Mucosa of descending colon (tissue), 3 donors: Measurements from ENCODE around the gene NCMAP. TPM values are rescaled to one million over a fixed set of nuclear protein-coding genes. Genes with fewer than 3 reads are reported as not detected.

Source experiments
- ATAC-seq: fragments of 200-7000 bp; cut with Tn5 transposase; one replicate; pipeline ENCODE4 v1.9.1; 2020; ENCODE audit warnings: mild to moderate bottlenecking, moderate library complexity
- DNase-seq, 3 donors: peaks; one replicate each; pipeline ENCODE4 v3.0.0-alpha.2; 2020
- H3K36me3 ChIP-seq: fragments of 200-600 bp; one replicate; pipeline ENCODE4 v1.8.0; 2021; ENCODE audit warnings: low read depth, mild to moderate bottlenecking
- H3K4me1 ChIP-seq: fragments of 200-600 bp; one replicate; pipeline ENCODE4 v1.8.0; 2021; ENCODE audit warnings: low read depth, mild to moderate bottlenecking
- H3K4me3 ChIP-seq: fragments of 200-600 bp; one replicate; pipeline ENCODE4 v1.8.0; 2021; ENCODE audit warnings: mild to moderate bottlenecking
- H3K9me3 ChIP-seq: fragments of 200-600 bp; one replicate; pipeline ENCODE4 v1.8.0; 2021; ENCODE audit warnings: mild to moderate bottlenecking
- CTCF ChIP-seq: fragments of 200-600 bp; IDR thresholded peaks from one replicate; pipeline ENCODE4 v1.8.0; 2022; ENCODE audit warnings: antibody characterized with exemption, mild to moderate bottlenecking
- intact Hi-C, 2 donors: fragments of 100-400 bp; cut with DNase I in 1 of 2; cut with micrococcal nuclease in 1 of 2; formaldehyde crosslinking; loops; one replicate each; pipeline versions ENCODE4 v1.11.0 to v1.11.1; 2022; cut with DNase I, micrococcal nuclease
- total RNA-seq, 3 donors: library from RNA; stranded (reverse); fragmentation: NEBNext Ultra II Directional in 2 of 3; extraction: Animal tissue kit (Norgen Biotek cat#: 25700) in 2 of 3; gene quantifications; one replicate each; pipeline versions ENCODE4 v1.2.1 to v1.2.4, GENCODE V29; 2021 to 2023
- donor health status: DM: no; HTN: no; CAD: no; lungs with moderate emphysema.
- donor health status: DM: no; HTN: no; CAD: no.
- donor health status: DM: no; HTN: yes; CAD: no.

NCMAP gene
- total RNA-seq, 3 donors from 2014 or later, result 0.60 to 1.9 (median 1.9) TPM

GRCh38 chr1:24642481-24643362 is 86.8 kb downstream of the NCMAP start, which contains the start of gene SRRM1:
Gene SRRM1 (plus strand): TSS chr1:24643302. CDS start chr1:24643327, 25 bp downstream.
- DNase-seq (peak; percentile 98 to 100 (median 98)), ATAC-seq (peak; percentile 94)
- Histone ChIP-seq H3K36me3 (peaks cover under 1% of the 10 kb centered on the region), H3K4me3 (peak within 1 kb of the TSS; percentile 88), H3K9me3 (no peaks in the 10 kb centered on the region), H3K4me1 (peaks cover 22% of the 10 kb centered on the region)
- no peak for TF ChIP-seq CTCF
- intact Hi-C loops, result no loop called here

- H3K4me1 ChIP-seq, result peaks cover 22% of the 10 kb centered on the region
- DNase-seq (peak in 2 of 3 donors; percentile 49 to 75), ATAC-seq (peak; percentile 18)
- no peaks in the 10 kb centered on the region for H3K9me3 ChIP-seq
- H3K36me3 ChIP-seq, result peaks cover 6% of the 10 kb centered on the region
- no peak for TF ChIP-seq CTCF
- intact Hi-C loops, result no loop called here
- peak overlapping the region; percentile 88 for H3K4me3 ChIP-seq
These were observed 87.6 kb downstream of the NCMAP start for GRCh38 chr1:24643363-24644099.

- intact Hi-C loops, result no loop called here
- no peak for ATAC-seq
- Histone ChIP-seq H3K4me3 (peak overlapping the region; percentile 88), H3K4me1 (peaks cover 22% of the 10 kb centered on the region), H3K9me3 (no peaks in the 10 kb centered on the region), H3K36me3 (peaks cover 6% of the 10 kb centered on the region)
- no peak for DNase-seq
- no peak for TF ChIP-seq CTCF
These were observed 88.2 kb downstream of the NCMAP start for GRCh38 chr1:24644100-24644384.

- Histone ChIP-seq H3K36me3 (peaks cover 24% of the 10 kb centered on the region), H3K4me1 (peaks cover 18% of the 10 kb centered on the region), H3K9me3 (no peaks in the 10 kb centered on the region), H3K4me3 (no peak overlapping the region)
- no peak for ATAC-seq
- no peak for TF ChIP-seq CTCF
- DNase-seq, result no peak
- intact Hi-C loops, result no loop called here
These were observed 93.0 kb downstream of the NCMAP start for GRCh38 chr1:24648919-24649318.

GRCh38 chr1:24652382-24652781 is 96.5 kb downstream of the NCMAP start:
- Histone ChIP-seq H3K9me3 (no peaks in the 10 kb centered on the region), H3K4me1 (no peaks in the 10 kb centered on the region), H3K36me3 (peaks cover 32% of the 10 kb centered on the region), H3K4me3 (no peak overlapping the region)
- intact Hi-C loops, result loop anchor here in 1 of 2 donors (10.0 kb wide), 1 partner anchor 572 kb away; no protein-coding TSS in a partner anchor
- no peak for TF ChIP-seq CTCF
- DNase-seq, result no peak
- ATAC-seq, result no peak
